Suppressor macrophage (primary cell): ENCODE results near the gene IFIH1.

Experiments used
- DNase-seq, 4 experiments: peaks; one replicate each; pipeline ENCODE4 v3.0.0-alpha.2; 2020 to 2022

Gene IFIH1

GRCh38 chr2:162257425-162257824 is 61.1 kb downstream of the IFIH1 start:
- DNase-seq = peak in 3 of 4 experiments; percentile 8 to 43 (median 36)

GRCh38 chr2:162256591-162256991 is 61.9 kb downstream of the IFIH1 start:
- DNase-seq = peak in 2 of 4 experiments; percentile 8 to 24

- DNase-seq = peak in 3 of 4 experiments; percentile 39 to 62 (median 44)
These were observed 64.1 kb downstream of the IFIH1 start for GRCh38 chr2:162254236-162254871.

- no peak for DNase-seq
These were observed 65.0 kb downstream of the IFIH1 start for GRCh38 chr2:162253435-162253834.

GRCh38 chr2:162252153-162252552 is 66.3 kb downstream of the IFIH1 start:
- DNase-seq = peak in 2 of 4 experiments; percentile 54 to 65

GRCh38 chr2:162245781-162246180 is 72.7 kb downstream of the IFIH1 start:
- DNase-seq = no peak

- DNase-seq = no peak
These were observed 73.4 kb downstream of the IFIH1 start for GRCh38 chr2:162245061-162245460.

GRCh38 chr2:162244541-162245031 is 73.9 kb downstream of the IFIH1 start:
- no peak for DNase-seq

GRCh38 chr2:162243715-162244114 is 74.8 kb downstream of the IFIH1 start:
- DNase-seq = no peak

- no peak for DNase-seq
These were observed 75.2 kb downstream of the IFIH1 start, which contains the start of gene FAP for GRCh38 chr2:162243294-162243693. TSS of gene FAP (minus strand) at chr2:162243445. CDS start at chr2:162243327, 118 bp downstream.

GRCh38 chr2:162242586-162243280 is 75.8 kb downstream of the IFIH1 start:
- DNase-seq = no peak

- no peak for DNase-seq
These were observed 76.9 kb downstream of the IFIH1 start for GRCh38 chr2:162241571-162241970.

- DNase-seq = no peak
These were observed 83.6 kb downstream of the IFIH1 start for GRCh38 chr2:162234620-162235462.

GRCh38 chr2:162233197-162233596 is 85.3 kb downstream of the IFIH1 start:
- DNase-seq = peak in 3 of 4 experiments; percentile 37 to 58 (median 49)

- no peak for DNase-seq
These were observed 85.8 kb downstream of the IFIH1 start for GRCh38 chr2:162232671-162233070.

GRCh38 chr2:162232027-162232426 is 86.5 kb downstream of the IFIH1 start:
- no peak for DNase-seq

GRCh38 chr2:162230761-162231160 is 87.7 kb downstream of the IFIH1 start:
- DNase-seq = no peak

- no peak for DNase-seq
These were observed 91.6 kb downstream of the IFIH1 start for GRCh38 chr2:162226836-162227235.

- DNase-seq = peak; percentile 79 to 85 (median 83)
These were observed 97.4 kb downstream of the IFIH1 start for GRCh38 chr2:162221064-162221463.

- no peak for DNase-seq
These were observed 98.1 kb downstream of the IFIH1 start for GRCh38 chr2:162220368-162220767.

- no peak for DNase-seq
These were observed 99.1 kb downstream of the IFIH1 start for GRCh38 chr2:162219426-162219825.

- no peak for DNase-seq
These were observed 100.9 kb downstream of the IFIH1 start for GRCh38 chr2:162217598-162217997.
